ENCODE measurements around the gene QRFPR. TPM values are rescaled to one million over a fixed set of nuclear protein-coding genes. Genes with fewer than 3 reads are reported as not detected.

The QRFPR gene
- total and polyA plus RNA-seq, 2 of the 8 experiments (the other 6 are each of a cell fraction or from before 2014, with no cell fraction given): 1.0 to 2.9 TPM

DNA sequence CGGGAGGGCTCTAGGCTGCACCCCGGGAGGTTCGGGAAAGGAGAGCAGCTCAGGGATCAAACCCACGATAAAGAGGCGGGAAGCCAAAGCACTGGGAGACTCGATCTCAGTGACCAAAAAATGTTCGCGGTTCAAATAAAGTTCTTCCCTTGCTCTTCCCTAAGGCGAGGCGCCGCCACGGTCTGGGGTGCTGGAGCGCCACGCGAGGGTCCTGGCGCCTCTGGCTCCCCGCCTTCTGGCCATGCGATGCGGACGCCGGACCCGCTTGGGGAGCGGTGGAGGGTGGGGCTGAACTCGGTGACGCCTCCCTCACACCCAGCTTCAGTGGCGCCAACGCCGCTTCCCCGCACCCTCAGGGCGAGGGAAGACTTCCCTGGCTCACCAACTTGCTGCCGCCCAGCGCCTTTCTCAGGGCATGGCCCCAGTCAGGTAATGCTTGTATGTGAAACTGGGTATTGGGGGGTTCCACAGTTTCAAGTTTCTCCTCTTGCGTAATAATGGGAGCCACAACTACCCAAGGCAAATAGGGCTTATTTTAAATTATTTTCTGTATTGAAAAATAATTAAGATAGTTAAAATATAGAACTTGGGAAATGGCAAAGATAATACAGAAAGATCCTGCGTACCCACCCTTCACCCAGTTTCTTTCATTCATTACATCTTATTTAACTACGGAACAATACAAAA, at the start of gene QRFPR (continued):
- TF ChIP-seq HDAC2 (IDR thresholded peaks at IDR 0.05; ENCODE audit: borderline replicate concordance in 1 of 2, low read depth in 2 of 2, low read length in 2 of 2): peak in 1 of 2 experiments; percentile 73; a peak in 1 of 4 replicates
- TF ChIP-seq MAFK (IDR thresholded peaks at IDR 0.05; ENCODE audit: low read depth, low read length): no peak
- TF ChIP-seq KDM4A (IDR thresholded peaks at IDR 0.05; ENCODE audit: low read depth, low read length, severe bottlenecking): peak; percentile 95
- TF ChIP-seq, protein P1, sequence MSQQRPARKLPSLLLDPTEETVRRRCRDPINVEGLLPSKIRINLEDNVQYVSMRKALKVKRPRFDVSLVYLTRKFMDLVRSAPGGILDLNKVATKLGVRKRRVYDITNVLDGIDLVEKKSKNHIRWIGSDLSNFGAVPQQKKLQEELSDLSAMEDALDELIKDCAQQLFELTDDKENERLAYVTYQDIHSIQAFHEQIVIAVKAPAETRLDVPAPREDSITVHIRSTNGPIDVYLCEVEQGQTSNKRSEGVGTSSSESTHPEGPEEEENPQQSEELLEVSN (IDR thresholded peaks at IDR 0.05): peak; percentile 80
- TF ChIP-seq CEBPB (IDR thresholded peaks at IDR 0.05; ENCODE audit: low read depth, low read length): peak; percentile 89
- TF ChIP-seq, protein P2, sequence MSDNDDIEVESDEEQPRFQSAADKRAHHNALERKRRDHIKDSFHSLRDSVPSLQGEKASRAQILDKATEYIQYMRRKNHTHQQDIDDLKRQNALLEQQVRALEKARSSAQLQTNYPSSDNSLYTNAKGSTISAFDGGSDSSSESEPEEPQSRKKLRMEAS (IDR thresholded peaks at IDR 0.05): peak; percentile 84
- TF ChIP-seq RAD21 (IDR thresholded peaks at IDR 0.05 in 1 of 2, conservative IDR thresholded peaks at IDR 0.05 in 1 of 2; ENCODE audit: low read depth in 2 of 2, low read length in 2 of 2): peak; percentile 6 to 15; a peak in 2 of 4 replicates
